ENCODE measurements around the gene MLLT10. TPM values are rescaled to one million over a fixed set of nuclear protein-coding genes. Genes with fewer than 3 reads are reported as not detected.
A peak's percentile ranks its signal among the peaks of the same experiment; 100 is the strongest.

The MLLT10 gene
- total RNA-seq, 1 experiment from 2014 or later, result 60.1 TPM

DNA sequence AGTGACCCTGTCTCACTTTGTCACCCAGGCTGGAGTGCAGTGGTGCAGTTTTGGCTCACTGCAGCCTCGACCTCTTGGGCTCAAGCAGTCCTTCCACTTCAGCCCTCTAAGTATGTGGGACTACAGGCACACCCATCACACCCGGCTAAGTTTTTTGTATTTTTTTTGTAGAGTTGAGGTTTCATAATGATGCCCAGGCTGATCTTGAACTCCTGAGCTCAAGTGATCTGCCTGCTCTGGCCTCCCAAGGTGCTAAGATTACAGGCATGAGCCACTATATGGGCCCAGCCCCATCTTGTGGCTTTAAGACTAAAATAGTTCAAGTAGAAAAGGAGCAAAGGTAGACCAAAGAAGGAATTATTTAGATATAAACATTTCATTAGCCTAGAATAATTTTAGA lies 65.5 kb downstream of the MLLT10 start:
- ChIA-PET POLR2A (no interaction called here), CTCF (interaction anchor here (1.0 to 1.5 kb wide), 2 partner anchors 91 to 132 kb away, joined by 3 read pairs; no protein-coding TSS in a partner anchor)
- TF ChIP-seq, protein P1, sequence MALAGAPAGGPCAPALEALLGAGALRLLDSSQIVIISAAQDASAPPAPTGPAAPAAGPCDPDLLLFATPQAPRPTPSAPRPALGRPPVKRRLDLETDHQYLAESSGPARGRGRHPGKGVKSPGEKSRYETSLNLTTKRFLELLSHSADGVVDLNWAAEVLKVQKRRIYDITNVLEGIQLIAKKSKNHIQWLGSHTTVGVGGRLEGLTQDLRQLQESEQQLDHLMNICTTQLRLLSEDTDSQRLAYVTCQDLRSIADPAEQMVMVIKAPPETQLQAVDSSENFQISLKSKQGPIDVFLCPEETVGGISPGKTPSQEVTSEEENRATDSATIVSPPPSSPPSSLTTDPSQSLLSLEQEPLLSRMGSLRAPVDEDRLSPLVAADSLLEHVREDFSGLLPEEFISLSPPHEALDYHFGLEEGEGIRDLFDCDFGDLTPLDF (CRISPR knock-in tag; IDR thresholded peaks at IDR 0.05), result no peak
- TF ChIP-seq ELF4 (CRISPR knock-in tag; IDR thresholded peaks at IDR 0.05; ENCODE audit: low read depth) (no peak), TEAD1 (CRISPR knock-in tag; IDR thresholded peaks at IDR 0.05) (no peak), GABPB1 (CRISPR knock-in tag; IDR thresholded peaks at IDR 0.05) (no peak), NR3C1 (CRISPR knock-in tag; conservative IDR thresholded peaks at IDR 0.05; ENCODE audit: low read depth) (no peak), CBFB (CRISPR knock-in tag; IDR thresholded peaks at IDR 0.05; ENCODE audit: low read depth) (no peak), FOXP1 (CRISPR knock-in tag; IDR thresholded peaks at IDR 0.05; ENCODE audit: borderline replicate concordance) (no peak), GRHL2 (CRISPR knock-in tag; IDR thresholded peaks at IDR 0.05; ENCODE audit: insufficient replicate concordance, severe bottlenecking) (no peak)
- TF ChIP-seq, protein P2, sequence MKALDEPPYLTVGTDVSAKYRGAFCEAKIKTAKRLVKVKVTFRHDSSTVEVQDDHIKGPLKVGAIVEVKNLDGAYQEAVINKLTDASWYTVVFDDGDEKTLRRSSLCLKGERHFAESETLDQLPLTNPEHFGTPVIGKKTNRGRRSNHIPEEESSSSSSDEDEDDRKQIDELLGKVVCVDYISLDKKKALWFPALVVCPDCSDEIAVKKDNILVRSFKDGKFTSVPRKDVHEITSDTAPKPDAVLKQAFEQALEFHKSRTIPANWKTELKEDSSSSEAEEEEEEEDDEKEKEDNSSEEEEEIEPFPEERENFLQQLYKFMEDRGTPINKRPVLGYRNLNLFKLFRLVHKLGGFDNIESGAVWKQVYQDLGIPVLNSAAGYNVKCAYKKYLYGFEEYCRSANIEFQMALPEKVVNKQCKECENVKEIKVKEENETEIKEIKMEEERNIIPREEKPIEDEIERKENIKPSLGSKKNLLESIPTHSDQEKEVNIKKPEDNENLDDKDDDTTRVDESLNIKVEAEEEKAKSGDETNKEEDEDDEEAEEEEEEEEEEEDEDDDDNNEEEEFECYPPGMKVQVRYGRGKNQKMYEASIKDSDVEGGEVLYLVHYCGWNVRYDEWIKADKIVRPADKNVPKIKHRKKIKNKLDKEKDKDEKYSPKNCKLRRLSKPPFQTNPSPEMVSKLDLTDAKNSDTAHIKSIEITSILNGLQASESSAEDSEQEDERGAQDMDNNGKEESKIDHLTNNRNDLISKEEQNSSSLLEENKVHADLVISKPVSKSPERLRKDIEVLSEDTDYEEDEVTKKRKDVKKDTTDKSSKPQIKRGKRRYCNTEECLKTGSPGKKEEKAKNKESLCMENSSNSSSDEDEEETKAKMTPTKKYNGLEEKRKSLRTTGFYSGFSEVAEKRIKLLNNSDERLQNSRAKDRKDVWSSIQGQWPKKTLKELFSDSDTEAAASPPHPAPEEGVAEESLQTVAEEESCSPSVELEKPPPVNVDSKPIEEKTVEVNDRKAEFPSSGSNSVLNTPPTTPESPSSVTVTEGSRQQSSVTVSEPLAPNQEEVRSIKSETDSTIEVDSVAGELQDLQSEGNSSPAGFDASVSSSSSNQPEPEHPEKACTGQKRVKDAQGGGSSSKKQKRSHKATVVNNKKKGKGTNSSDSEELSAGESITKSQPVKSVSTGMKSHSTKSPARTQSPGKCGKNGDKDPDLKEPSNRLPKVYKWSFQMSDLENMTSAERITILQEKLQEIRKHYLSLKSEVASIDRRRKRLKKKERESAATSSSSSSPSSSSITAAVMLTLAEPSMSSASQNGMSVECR (CRISPR knock-in tag; IDR thresholded peaks at IDR 0.05; ENCODE audit: borderline replicate concordance), result no peak
- TF ChIP-seq, protein P3, sequence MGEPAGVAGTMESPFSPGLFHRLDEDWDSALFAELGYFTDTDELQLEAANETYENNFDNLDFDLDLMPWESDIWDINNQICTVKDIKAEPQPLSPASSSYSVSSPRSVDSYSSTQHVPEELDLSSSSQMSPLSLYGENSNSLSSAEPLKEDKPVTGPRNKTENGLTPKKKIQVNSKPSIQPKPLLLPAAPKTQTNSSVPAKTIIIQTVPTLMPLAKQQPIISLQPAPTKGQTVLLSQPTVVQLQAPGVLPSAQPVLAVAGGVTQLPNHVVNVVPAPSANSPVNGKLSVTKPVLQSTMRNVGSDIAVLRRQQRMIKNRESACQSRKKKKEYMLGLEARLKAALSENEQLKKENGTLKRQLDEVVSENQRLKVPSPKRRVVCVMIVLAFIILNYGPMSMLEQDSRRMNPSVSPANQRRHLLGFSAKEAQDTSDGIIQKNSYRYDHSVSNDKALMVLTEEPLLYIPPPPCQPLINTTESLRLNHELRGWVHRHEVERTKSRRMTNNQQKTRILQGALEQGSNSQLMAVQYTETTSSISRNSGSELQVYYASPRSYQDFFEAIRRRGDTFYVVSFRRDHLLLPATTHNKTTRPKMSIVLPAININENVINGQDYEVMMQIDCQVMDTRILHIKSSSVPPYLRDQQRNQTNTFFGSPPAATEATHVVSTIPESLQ (CRISPR knock-in tag; IDR thresholded peaks at IDR 0.05), result no peak
- Mint-ChIP-seq H3K4me1 (peaks cover 6% of the 10 kb centered on the region), H3K27ac (no peak overlapping the region), H3K9me3 (no peaks in the 10 kb centered on the region), H3K27me3 (ENCODE audit: low read depth) (no peaks in the 10 kb centered on the region), H3K4me3 (no peak overlapping the region), H3K36me3 (no peaks in the 10 kb centered on the region)
- ATAC-seq (no peak), DNase-seq (ENCODE audit: low spot score) (no peak)

DNA sequence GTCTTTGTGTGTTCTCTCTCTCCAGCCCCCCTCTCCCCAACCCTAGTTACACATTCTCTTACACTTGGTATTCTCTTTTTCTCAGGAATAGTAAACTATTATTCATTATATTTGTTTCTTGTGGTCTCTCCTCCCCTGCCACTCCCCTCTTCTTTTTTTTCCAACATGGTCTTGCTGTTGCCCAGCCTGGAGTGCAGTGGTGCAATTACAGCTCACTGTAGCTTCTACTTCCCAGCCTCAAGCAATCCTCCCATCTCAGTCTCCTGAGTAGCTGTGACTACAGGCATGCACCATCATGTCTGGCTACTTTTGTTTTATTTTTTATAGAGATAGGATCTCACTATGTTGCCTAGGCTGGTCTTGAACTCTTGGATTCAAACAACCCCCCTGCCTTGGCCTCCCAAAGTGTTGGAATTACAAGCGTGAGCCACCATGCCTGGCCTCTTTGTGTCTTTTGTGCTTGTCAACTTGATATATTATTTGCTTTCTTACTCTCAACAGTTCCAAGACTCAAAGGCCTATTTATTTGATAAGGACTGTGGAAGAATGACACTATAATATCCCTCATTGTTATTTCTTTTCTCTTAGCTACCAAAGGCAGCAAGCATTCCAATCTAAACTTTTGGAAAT lies 66.9 kb downstream of the MLLT10 start:
- ChIA-PET CTCF (interaction anchor here (0.5 to 1.5 kb wide), 2 partner anchors 105 to 131 kb away, joined by 3 read pairs; no protein-coding TSS in a partner anchor), POLR2A (no interaction called here)
- Mint-ChIP-seq H3K27ac (peak overlapping the region; percentile 32), H3K9me3 (no peaks in the 10 kb centered on the region), H3K4me1 (0 out of 2 replicates have a peak, but pooled peaks cover 3% of the 10 kb centered on the region), H3K4me3 (no peak overlapping the region), H3K36me3 (peaks cover under 1% of the 10 kb centered on the region), H3K27me3 (ENCODE audit: low read depth) (no peaks in the 10 kb centered on the region)
- no peak for DNase-seq (ENCODE audit: low spot score)
- ATAC-seq, result no peak
- TF ChIP-seq NFYB (CRISPR knock-in tag; conservative IDR thresholded peaks at IDR 0.05; ENCODE audit: low read depth) (no peak), SMAD4 (CRISPR knock-in tag; IDR thresholded peaks at IDR 0.05) (no peak), TP53 (CRISPR knock-in tag; IDR thresholded peaks at IDR 0.05) (no peak), EMX1 (CRISPR knock-in tag; IDR thresholded peaks at IDR 0.05) (no peak)
- TF ChIP-seq, protein P4, sequence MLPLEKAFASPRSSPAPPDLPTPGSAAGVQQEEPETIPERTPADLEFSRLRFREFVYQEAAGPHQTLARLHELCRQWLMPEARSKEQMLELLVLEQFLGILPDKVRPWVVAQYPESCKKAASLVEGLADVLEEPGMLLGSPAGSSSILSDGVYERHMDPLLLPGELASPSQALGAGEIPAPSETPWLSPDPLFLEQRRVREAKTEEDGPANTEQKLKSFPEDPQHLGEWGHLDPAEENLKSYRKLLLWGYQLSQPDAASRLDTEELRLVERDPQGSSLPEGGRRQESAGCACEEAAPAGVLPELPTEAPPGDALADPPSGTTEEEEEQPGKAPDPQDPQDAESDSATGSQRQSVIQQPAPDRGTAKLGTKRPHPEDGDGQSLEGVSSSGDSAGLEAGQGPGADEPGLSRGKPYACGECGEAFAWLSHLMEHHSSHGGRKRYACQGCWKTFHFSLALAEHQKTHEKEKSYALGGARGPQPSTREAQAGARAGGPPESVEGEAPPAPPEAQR (CRISPR knock-in tag; IDR thresholded peaks at IDR 0.05), result no peak
- TF ChIP-seq, protein P5, sequence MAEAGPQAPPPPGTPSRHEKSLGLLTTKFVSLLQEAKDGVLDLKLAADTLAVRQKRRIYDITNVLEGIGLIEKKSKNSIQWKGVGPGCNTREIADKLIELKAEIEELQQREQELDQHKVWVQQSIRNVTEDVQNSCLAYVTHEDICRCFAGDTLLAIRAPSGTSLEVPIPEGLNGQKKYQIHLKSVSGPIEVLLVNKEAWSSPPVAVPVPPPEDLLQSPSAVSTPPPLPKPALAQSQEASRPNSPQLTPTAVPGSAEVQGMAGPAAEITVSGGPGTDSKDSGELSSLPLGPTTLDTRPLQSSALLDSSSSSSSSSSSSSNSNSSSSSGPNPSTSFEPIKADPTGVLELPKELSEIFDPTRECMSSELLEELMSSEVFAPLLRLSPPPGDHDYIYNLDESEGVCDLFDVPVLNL (CRISPR knock-in tag; IDR thresholded peaks at IDR 0.05; ENCODE audit: borderline replicate concordance, low read depth), result no peak
- TF ChIP-seq, protein P6, sequence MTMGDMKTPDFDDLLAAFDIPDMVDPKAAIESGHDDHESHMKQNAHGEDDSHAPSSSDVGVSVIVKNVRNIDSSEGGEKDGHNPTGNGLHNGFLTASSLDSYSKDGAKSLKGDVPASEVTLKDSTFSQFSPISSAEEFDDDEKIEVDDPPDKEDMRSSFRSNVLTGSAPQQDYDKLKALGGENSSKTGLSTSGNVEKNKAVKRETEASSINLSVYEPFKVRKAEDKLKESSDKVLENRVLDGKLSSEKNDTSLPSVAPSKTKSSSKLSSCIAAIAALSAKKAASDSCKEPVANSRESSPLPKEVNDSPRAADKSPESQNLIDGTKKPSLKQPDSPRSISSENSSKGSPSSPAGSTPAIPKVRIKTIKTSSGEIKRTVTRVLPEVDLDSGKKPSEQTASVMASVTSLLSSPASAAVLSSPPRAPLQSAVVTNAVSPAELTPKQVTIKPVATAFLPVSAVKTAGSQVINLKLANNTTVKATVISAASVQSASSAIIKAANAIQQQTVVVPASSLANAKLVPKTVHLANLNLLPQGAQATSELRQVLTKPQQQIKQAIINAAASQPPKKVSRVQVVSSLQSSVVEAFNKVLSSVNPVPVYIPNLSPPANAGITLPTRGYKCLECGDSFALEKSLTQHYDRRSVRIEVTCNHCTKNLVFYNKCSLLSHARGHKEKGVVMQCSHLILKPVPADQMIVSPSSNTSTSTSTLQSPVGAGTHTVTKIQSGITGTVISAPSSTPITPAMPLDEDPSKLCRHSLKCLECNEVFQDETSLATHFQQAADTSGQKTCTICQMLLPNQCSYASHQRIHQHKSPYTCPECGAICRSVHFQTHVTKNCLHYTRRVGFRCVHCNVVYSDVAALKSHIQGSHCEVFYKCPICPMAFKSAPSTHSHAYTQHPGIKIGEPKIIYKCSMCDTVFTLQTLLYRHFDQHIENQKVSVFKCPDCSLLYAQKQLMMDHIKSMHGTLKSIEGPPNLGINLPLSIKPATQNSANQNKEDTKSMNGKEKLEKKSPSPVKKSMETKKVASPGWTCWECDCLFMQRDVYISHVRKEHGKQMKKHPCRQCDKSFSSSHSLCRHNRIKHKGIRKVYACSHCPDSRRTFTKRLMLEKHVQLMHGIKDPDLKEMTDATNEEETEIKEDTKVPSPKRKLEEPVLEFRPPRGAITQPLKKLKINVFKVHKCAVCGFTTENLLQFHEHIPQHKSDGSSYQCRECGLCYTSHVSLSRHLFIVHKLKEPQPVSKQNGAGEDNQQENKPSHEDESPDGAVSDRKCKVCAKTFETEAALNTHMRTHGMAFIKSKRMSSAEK (CRISPR knock-in tag; IDR thresholded peaks at IDR 0.05; ENCODE audit: borderline replicate concordance), result no peak

Measured in WTC11 (cell line).